Ovary (tissue), 3 donors: Measurements from ENCODE around the gene KRT222.
A peak's percentile ranks its signal among the peaks of the same experiment; 100 is the strongest.

ENCODE experiments used
- EP300 ChIP-seq: sonication (generic); formaldehyde crosslinking; IDR thresholded peaks from one replicate; pipeline ENCODE4 v1.6.1; 2017; ENCODE audit warnings: antibody characterized with exemption
- POLR2A ChIP-seq: fragments of 450-650 bp; IDR thresholded peaks from one replicate; pipeline ENCODE4 v1.6.1; 2017; ENCODE audit warnings: antibody characterized with exemption, mild to moderate bottlenecking, moderate library complexity
- TF ChIP-seq, protein P1 (sequence below), 3 donors: fragments of 450-650 bp in 2 of 3; fragments of 200-600 bp in 1 of 3; IDR thresholded peaks; one replicate each; pipeline versions ENCODE4 v1.5.1 to v1.8.0; 2016 to 2022; ENCODE audit warnings: antibody characterized with exemption in 3 of 3, mild to moderate bottlenecking in 1 of 3
- donor health status: DM: no; HTN: no; CAD: no.

DNA sequence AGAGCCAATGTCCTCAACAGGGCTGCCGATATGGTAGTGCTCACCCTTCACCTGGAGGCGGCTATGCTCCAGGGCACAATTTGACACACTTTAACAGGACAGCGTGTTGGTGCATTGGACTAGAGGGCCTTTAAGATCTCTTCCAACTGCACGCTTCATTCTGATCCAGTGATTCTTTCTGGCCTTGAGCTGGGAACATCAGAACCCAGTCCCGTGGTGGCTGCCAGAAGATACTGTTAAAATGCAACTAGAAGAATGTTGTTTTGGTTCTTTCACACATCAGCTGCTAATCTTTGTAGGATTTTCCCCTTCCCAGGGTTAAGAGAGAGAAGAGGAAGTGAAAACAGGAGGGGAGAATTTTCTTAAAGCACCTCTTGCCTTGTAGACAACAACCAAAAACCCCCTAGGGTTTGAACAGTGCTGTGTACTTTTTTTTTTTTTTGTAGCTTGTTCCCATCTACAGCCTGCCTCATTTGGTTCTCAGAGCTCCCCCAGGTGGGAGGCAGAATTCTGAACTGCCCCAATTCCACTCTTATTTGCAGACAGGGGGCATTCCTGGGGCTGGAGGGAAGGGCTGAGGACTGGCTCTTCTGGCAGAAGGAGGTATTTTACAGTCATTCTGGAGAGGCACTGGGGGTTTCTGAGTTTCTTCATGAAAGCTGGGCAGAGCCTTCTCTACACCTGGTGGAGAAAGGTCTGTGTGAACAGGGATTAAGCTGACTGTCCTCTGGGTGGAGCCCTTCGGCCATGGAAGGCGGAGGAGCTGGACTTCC lies 49.7 kb downstream of the KRT222 start:
- TF ChIP-seq, protein P1, sequence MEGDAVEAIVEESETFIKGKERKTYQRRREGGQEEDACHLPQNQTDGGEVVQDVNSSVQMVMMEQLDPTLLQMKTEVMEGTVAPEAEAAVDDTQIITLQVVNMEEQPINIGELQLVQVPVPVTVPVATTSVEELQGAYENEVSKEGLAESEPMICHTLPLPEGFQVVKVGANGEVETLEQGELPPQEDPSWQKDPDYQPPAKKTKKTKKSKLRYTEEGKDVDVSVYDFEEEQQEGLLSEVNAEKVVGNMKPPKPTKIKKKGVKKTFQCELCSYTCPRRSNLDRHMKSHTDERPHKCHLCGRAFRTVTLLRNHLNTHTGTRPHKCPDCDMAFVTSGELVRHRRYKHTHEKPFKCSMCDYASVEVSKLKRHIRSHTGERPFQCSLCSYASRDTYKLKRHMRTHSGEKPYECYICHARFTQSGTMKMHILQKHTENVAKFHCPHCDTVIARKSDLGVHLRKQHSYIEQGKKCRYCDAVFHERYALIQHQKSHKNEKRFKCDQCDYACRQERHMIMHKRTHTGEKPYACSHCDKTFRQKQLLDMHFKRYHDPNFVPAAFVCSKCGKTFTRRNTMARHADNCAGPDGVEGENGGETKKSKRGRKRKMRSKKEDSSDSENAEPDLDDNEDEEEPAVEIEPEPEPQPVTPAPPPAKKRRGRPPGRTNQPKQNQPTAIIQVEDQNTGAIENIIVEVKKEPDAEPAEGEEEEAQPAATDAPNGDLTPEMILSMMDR (IDR thresholded peaks at IDR 0.05): peak in 2 of 3 donors; percentile 31 to 33
- no peak for TF ChIP-seq POLR2A
- no peak for TF ChIP-seq EP300
